SK-N-SH (cell line): ENCODE results near the gene CXCL10.

Experiments
- NRF1 ChIP-seq: IDR thresholded peaks from 2 replicates; pipeline ENCODE4 v1.6.1; 2012; ENCODE audit warnings: low read depth, mild to moderate bottlenecking, low read length
- POLR2AphosphoS5 ChIP-seq: IDR thresholded peaks from 2 replicates; pipeline ENCODE4 v1.6.1; 2012; ENCODE audit warnings: low read depth, low read length
- ZBTB33 ChIP-seq: IDR thresholded peaks from 2 replicates; pipeline ENCODE4 v1.4.0; 2012; ENCODE audit warnings: low read depth, borderline replicate concordance
- TF ChIP-seq, protein P1 (sequence below): fragments of 200-600 bp; sonication (generic); IDR thresholded peaks from 2 replicates; pipeline ENCODE4 v1.6.1; 2017; ENCODE audit warnings: antibody characterized with exemption, mild to moderate bottlenecking, moderate library complexity

GRCh38 chr4:75995727-75996126 is 27.6 kb downstream of the CXCL10 start:
- TF ChIP-seq ZBTB33 (no peak), POLR2AphosphoS5 (no peak), NRF1 (no peak)
- TF ChIP-seq, protein P1, sequence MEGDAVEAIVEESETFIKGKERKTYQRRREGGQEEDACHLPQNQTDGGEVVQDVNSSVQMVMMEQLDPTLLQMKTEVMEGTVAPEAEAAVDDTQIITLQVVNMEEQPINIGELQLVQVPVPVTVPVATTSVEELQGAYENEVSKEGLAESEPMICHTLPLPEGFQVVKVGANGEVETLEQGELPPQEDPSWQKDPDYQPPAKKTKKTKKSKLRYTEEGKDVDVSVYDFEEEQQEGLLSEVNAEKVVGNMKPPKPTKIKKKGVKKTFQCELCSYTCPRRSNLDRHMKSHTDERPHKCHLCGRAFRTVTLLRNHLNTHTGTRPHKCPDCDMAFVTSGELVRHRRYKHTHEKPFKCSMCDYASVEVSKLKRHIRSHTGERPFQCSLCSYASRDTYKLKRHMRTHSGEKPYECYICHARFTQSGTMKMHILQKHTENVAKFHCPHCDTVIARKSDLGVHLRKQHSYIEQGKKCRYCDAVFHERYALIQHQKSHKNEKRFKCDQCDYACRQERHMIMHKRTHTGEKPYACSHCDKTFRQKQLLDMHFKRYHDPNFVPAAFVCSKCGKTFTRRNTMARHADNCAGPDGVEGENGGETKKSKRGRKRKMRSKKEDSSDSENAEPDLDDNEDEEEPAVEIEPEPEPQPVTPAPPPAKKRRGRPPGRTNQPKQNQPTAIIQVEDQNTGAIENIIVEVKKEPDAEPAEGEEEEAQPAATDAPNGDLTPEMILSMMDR, result peak; percentile 76
